Astrocyte (in vitro differentiated cells and primary cell): ENCODE measurements around the gene DDOST. TPM values are rescaled to one million over a fixed set of nuclear protein-coding genes. Genes with fewer than 3 reads are reported as not detected.

Experiments used
- DNase-seq: peaks from one replicate; pipeline ENCODE4 v3.0.0-alpha.2; 2010; ENCODE audit warnings: low read depth
- FAIRE-seq: peaks from 2 replicates; lab custom pipeline; 2011; peaks lifted over from hg19 to GRCh38; lab: Jason Lieb, UNC
- H2AFZ ChIP-seq: 2 replicates; pipeline ENCODE4 v1.6.0; 2012; ENCODE audit warnings: low read depth, low read length, inconsistent platforms
- H3K27ac ChIP-seq: 2 replicates; pipeline ENCODE4 v1.5.1; 2011; ENCODE audit warnings: low read depth, low read length, inconsistent platforms
- H3K27me3 ChIP-seq: 2 replicates; pipeline ENCODE4 v1.6.0; 2011; ENCODE audit warnings: low read length, inconsistent platforms; ENCODE audit not compliant: insufficient read depth
- H3K36me3 ChIP-seq: 2 replicates; pipeline ENCODE4 v1.5.1; 2011; ENCODE audit warnings: low read length, inconsistent platforms; ENCODE audit not compliant: insufficient read depth
- H3K4me1 ChIP-seq: 2 replicates; pipeline ENCODE4 v1.5.1; 2011; ENCODE audit warnings: low read length, inconsistent platforms; ENCODE audit not compliant: insufficient read depth
- H3K4me2 ChIP-seq: 2 replicates; pipeline ENCODE4 v1.6.0; 2012; ENCODE audit warnings: low read length, inconsistent platforms
- H3K4me3 ChIP-seq: 2 replicates; pipeline ENCODE4 v1.5.1; 2011; ENCODE audit warnings: low read depth, mild to moderate bottlenecking, low read length, inconsistent platforms; ENCODE audit not compliant: insufficient read depth
- H3K79me2 ChIP-seq: 2 replicates; pipeline ENCODE4 v1.6.0; 2012; ENCODE audit warnings: mild to moderate bottlenecking, low read length, inconsistent platforms; ENCODE audit not compliant: insufficient read depth
- H3K9ac ChIP-seq: 2 replicates; pipeline ENCODE4 v1.6.0; 2012; ENCODE audit warnings: mild to moderate bottlenecking, low read length, inconsistent platforms
- H3K9me3 ChIP-seq: 2 replicates; pipeline ENCODE4 v1.5.1; 2012; ENCODE audit warnings: low read depth, mild to moderate bottlenecking, low read length, inconsistent platforms; ENCODE audit not compliant: insufficient read depth
- H4K20me1 ChIP-seq: 2 replicates; pipeline ENCODE4 v1.6.0; 2012; ENCODE audit warnings: low read length, inconsistent platforms; ENCODE audit not compliant: insufficient read depth
- H3K27ac Mint-ChIP-seq: one replicate; pipeline ENCODE4 v1.8.0; 2021; ENCODE audit warnings: mild to moderate bottlenecking, mixed read lengths; ENCODE audit not compliant: unreplicated experiment
- H3K27me3 Mint-ChIP-seq: one replicate; pipeline ENCODE4 v1.8.0; 2021; ENCODE audit warnings: low read depth, mixed read lengths; ENCODE audit not compliant: unreplicated experiment
- H3K36me3 Mint-ChIP-seq: one replicate; pipeline ENCODE4 v1.8.0; 2021; ENCODE audit warnings: low read depth, mixed read lengths; ENCODE audit not compliant: unreplicated experiment
- H3K4me1 Mint-ChIP-seq: one replicate; pipeline ENCODE4 v1.8.0; 2021; ENCODE audit warnings: low read depth, mixed read lengths; ENCODE audit not compliant: unreplicated experiment
- H3K4me3 Mint-ChIP-seq: one replicate; pipeline ENCODE4 v1.8.0; 2021; ENCODE audit warnings: mild to moderate bottlenecking, moderate library complexity, mixed read lengths; ENCODE audit not compliant: unreplicated experiment
- H3K9me3 Mint-ChIP-seq: one replicate; pipeline ENCODE4 v1.8.0; 2021; ENCODE audit warnings: mild to moderate bottlenecking, mixed read lengths; ENCODE audit not compliant: unreplicated experiment
- EZH2 ChIP-seq: IDR thresholded peaks from 2 replicates; pipeline ENCODE4 v1.6.1; 2012; ENCODE audit warnings: mild to moderate bottlenecking, low read length, inconsistent platforms; ENCODE audit not compliant: insufficient read depth
- total RNA-seq: library from RNA; stranded (reverse); gene quantifications from 2 replicates; pipeline ENCODE4 v1.2.1, GENCODE V29; 2021
- TF ChIP-seq, protein P1 (sequence below): IDR thresholded peaks from 2 replicates; pipeline ENCODE4 v1.5.1; 2011; ENCODE audit warnings: low read depth, mild to moderate bottlenecking, inconsistent platforms, low read length, moderate library complexity; ENCODE audit not compliant: insufficient read depth

Gene DDOST
- total RNA-seq, 1 donor from 2014 or later: 327 TPM

DNA sequence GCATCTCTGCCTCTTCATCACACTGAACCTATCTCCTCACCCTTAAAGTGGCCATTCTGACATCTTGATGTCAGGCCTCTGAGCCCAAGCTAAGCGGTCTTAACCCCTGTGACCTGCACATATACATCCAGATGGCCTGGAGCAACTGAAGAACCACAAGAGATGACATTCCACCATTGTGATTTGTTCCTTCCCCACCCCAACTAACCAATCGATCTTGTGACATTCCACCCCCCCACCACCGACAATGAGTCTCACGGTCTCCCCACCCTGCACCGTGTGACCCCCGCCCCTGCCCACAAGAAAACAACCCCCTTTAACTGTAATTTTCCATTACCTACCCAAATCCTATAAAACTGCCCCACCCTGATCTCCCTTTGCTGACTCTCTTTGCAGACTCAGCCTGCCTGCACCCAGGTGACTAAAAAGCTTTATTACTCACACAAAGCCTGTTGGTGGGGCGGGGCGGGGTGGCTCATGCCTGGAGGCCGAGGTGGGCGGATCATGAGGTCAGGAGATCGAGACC lies 48.9 kb downstream of the DDOST start:
- FAIRE-seq (no peak), DNase-seq (no peak)
- Mint-ChIP-seq H3K36me3 (no peaks in the 10 kb centered on the region), H3K27ac (no peak overlapping the region), H3K27me3 (no peaks in the 10 kb centered on the region), H3K4me3 (no peak overlapping the region), H3K9me3 (no peaks in the 10 kb centered on the region), H3K4me1 (peaks cover 8% of the 10 kb centered on the region)
- no peak overlapping the region for H3K9ac ChIP-seq
- H2AFZ ChIP-seq: no peak overlapping the region
- no peaks in the 10 kb centered on the region for H3K36me3 ChIP-seq
- no peak overlapping the region for H3K4me2 ChIP-seq
- no peaks in the 10 kb centered on the region for H3K9me3 ChIP-seq
- TF ChIP-seq EZH2: no peak
- no peak overlapping the region for H3K4me3 ChIP-seq
- H3K79me2 ChIP-seq: no peaks in the 10 kb centered on the region
- H3K27ac ChIP-seq: no peak overlapping the region
- peaks cover 16% of the 10 kb centered on the region for H3K4me1 ChIP-seq
- no peaks in the 10 kb centered on the region for H3K27me3 ChIP-seq
- H4K20me1 ChIP-seq: no peaks in the 10 kb centered on the region

DNA sequence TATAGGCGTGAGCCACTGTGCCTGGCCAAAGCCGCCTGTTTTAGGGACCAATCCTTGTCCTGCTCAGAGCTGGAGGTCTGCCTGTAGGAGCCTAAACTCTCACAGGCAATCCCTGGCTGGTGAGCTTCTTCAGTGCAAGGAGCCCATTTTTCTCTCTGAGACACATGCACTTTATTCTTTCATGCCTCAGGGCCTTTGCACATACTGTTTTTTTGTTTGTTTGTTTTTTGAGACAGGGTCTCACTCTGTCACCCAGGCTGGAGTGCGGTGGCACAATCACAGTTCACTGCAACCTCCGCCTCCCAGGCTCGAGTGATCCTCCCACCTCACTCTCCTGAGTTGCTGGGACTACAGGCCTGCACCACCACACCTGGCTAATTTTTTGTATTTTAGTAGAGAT lies 49.5 kb downstream of the DDOST start:
- no peak overlapping the region for H3K4me2 ChIP-seq
- H4K20me1 ChIP-seq: no peaks in the 10 kb centered on the region
- no peak overlapping the region for H3K27ac ChIP-seq
- no peaks in the 10 kb centered on the region for H3K27me3 ChIP-seq
- no peaks in the 10 kb centered on the region for H3K36me3 ChIP-seq
- H2AFZ ChIP-seq: no peak overlapping the region
- TF ChIP-seq, protein P1, sequence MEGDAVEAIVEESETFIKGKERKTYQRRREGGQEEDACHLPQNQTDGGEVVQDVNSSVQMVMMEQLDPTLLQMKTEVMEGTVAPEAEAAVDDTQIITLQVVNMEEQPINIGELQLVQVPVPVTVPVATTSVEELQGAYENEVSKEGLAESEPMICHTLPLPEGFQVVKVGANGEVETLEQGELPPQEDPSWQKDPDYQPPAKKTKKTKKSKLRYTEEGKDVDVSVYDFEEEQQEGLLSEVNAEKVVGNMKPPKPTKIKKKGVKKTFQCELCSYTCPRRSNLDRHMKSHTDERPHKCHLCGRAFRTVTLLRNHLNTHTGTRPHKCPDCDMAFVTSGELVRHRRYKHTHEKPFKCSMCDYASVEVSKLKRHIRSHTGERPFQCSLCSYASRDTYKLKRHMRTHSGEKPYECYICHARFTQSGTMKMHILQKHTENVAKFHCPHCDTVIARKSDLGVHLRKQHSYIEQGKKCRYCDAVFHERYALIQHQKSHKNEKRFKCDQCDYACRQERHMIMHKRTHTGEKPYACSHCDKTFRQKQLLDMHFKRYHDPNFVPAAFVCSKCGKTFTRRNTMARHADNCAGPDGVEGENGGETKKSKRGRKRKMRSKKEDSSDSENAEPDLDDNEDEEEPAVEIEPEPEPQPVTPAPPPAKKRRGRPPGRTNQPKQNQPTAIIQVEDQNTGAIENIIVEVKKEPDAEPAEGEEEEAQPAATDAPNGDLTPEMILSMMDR: no peak
- TF ChIP-seq EZH2: no peak
- H3K4me1 Mint-ChIP-seq: peaks cover 8% of the 10 kb centered on the region
- no peak for DNase-seq
- no peak overlapping the region for H3K4me3 ChIP-seq
- FAIRE-seq: no peak
- H3K4me1 ChIP-seq: peaks cover 16% of the 10 kb centered on the region
- H3K79me2 ChIP-seq: no peaks in the 10 kb centered on the region
- H3K4me3 Mint-ChIP-seq: no peak overlapping the region
- H3K27ac Mint-ChIP-seq: no peak overlapping the region
- no peaks in the 10 kb centered on the region for H3K9me3 ChIP-seq
- H3K36me3 Mint-ChIP-seq: no peaks in the 10 kb centered on the region
- no peaks in the 10 kb centered on the region for H3K27me3 Mint-ChIP-seq
- H3K9ac ChIP-seq: no peak overlapping the region
- H3K9me3 Mint-ChIP-seq: no peaks in the 10 kb centered on the region

DNA sequence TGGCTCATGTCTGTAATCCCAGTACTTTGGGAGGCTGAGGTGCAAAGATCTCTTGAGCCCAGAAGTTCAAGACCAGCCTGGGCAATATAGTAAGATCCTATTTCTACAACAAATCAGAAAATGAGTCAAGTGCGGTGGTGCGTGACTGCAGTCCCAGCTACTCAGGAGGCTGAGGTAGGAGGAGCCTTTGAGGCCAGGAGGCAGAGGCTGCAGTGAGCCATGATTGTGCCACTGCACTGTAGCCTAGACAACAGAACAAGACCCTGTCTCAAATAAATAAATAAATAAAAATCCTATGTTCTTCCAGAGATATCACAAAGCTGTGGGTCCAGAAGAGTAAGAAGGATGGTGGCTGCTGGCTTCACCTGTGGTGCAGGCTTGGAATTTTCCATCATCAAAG lies 50.2 kb downstream of the DDOST start:
- Mint-ChIP-seq H3K9me3 (no peaks in the 10 kb centered on the region), H3K4me3 (no peak overlapping the region), H3K4me1 (peaks cover 8% of the 10 kb centered on the region), H3K36me3 (no peaks in the 10 kb centered on the region), H3K27me3 (no peaks in the 10 kb centered on the region), H3K27ac (no peak overlapping the region)
- FAIRE-seq: no peak
- no peak overlapping the region for H3K9ac ChIP-seq
- H3K4me1 ChIP-seq: peaks cover 16% of the 10 kb centered on the region
- no peaks in the 10 kb centered on the region for H3K79me2 ChIP-seq
- no peak overlapping the region for H3K4me2 ChIP-seq
- DNase-seq: no peak
- H3K4me3 ChIP-seq: no peak overlapping the region
- H2AFZ ChIP-seq: no peak overlapping the region
- no peak overlapping the region for H3K27ac ChIP-seq
- no peaks in the 10 kb centered on the region for H3K27me3 ChIP-seq
- TF ChIP-seq, protein P1: no peak
- TF ChIP-seq EZH2: no peak
- H4K20me1 ChIP-seq: no peaks in the 10 kb centered on the region
- H3K9me3 ChIP-seq: no peaks in the 10 kb centered on the region
- no peaks in the 10 kb centered on the region for H3K36me3 ChIP-seq
